GM20000 (cell line): ENCODE measurements around the gene BAZ1A.

Experiments
- DNase-seq: peaks from one replicate; pipeline ENCODE4 v3.0.0; 2012; ENCODE audit warnings: low spot score
- CTCF ChIP-seq: IDR thresholded peaks from 2 replicates; pipeline ENCODE4 v1.5.1; 2012; ENCODE audit warnings: mild to moderate bottlenecking, control low read depth; ENCODE audit errors: extremely low read depth, missing control alignments

BAZ1A gene

GRCh38 chr14:34895277-34895676, 20.1 kb upstream of the BAZ1A start:
- no peak for TF ChIP-seq CTCF
- no peak for DNase-seq

GRCh38 chr14:34890937-34891336, 15.8 kb upstream of the BAZ1A start:
- no peak for TF ChIP-seq CTCF
- DNase-seq: no peak

GRCh38 chr14:34888186-34888585, 13.0 kb upstream of the BAZ1A start:
- DNase-seq: no peak
- TF ChIP-seq CTCF: no peak

- TF ChIP-seq CTCF: no peak
- no peak for DNase-seq
Observed at GRCh38 chr14:34883954-34884353, 8.8 kb upstream of the BAZ1A start.

GRCh38 chr14:34874386-34875030, 652 bp downstream of the BAZ1A start:
- no peak for TF ChIP-seq CTCF
- DNase-seq: peak; percentile 75

- no peak for TF ChIP-seq CTCF
- peak; percentile 90 for DNase-seq
Observed at GRCh38 chr14:34873589-34874385, 1.4 kb downstream of the BAZ1A start.

GRCh38 chr14:34872822-34873588, 2.2 kb downstream of the BAZ1A start:
- no peak for TF ChIP-seq CTCF
- peak; percentile 21 for DNase-seq
